Retinal pigment epithelial cell (primary cell): ENCODE measurements around the gene RTN4IP1.

Experiments used
- DNase-seq: peaks from one replicate; pipeline ENCODE4 v3.0.0-alpha.2; 2010; ENCODE audit warnings: low read depth
- H3K4me3 ChIP-seq: 2 replicates; pipeline ENCODE4 v1.5.1; 2011; ENCODE audit warnings: mild to moderate bottlenecking, low read length, control low read depth, moderate library complexity
- TF ChIP-seq, protein P1 (sequence below): conservative IDR thresholded peaks from 2 replicates; pipeline ENCODE4 v1.5.1; 2011; ENCODE audit warnings: low read depth, low read length, control low read depth, inconsistent platforms

Gene RTN4IP1

DNA sequence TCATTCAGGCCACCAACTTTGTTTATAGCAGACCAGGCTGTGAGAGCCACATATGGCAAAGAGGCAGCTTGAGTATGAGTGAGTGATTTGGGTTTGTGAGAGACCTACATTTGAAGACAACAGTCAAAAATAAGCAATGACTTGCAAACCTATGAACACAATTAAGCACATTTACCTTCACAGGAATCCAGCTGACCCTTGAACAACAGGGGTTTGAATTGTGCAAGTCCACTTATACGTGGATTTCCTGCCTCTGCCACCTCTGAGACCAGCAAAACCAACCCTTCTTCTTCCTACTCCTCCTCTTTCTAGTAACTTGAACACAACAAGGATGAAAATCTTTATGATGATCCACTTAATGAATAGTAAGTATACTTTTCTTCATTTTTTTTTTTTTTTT, 10.1 kb downstream of the RTN4IP1 start:
- H3K4me3 ChIP-seq = no peak overlapping the region
- DNase-seq = no peak
- TF ChIP-seq, protein P1, sequence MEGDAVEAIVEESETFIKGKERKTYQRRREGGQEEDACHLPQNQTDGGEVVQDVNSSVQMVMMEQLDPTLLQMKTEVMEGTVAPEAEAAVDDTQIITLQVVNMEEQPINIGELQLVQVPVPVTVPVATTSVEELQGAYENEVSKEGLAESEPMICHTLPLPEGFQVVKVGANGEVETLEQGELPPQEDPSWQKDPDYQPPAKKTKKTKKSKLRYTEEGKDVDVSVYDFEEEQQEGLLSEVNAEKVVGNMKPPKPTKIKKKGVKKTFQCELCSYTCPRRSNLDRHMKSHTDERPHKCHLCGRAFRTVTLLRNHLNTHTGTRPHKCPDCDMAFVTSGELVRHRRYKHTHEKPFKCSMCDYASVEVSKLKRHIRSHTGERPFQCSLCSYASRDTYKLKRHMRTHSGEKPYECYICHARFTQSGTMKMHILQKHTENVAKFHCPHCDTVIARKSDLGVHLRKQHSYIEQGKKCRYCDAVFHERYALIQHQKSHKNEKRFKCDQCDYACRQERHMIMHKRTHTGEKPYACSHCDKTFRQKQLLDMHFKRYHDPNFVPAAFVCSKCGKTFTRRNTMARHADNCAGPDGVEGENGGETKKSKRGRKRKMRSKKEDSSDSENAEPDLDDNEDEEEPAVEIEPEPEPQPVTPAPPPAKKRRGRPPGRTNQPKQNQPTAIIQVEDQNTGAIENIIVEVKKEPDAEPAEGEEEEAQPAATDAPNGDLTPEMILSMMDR = no peak

DNA sequence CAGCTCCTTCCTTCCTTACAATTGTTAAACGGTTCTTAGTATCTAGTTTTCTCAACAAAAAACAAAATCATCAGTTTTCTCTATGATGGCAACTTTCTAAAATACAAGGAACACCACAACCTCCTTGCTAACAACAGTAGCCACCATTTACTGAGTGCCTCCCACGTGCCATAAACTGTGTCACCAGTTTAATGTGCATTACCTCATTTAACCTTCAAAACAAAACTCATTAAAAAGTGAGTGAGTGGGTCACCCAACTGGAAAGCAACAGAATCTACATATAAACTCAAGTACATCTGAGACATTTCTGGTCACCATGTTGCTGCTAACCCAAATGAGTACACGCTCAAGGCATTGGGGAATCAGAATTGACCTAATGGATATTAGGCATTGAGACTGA, 11.0 kb downstream of the RTN4IP1 start:
- no peak for DNase-seq
- no peak overlapping the region for H3K4me3 ChIP-seq

DNA sequence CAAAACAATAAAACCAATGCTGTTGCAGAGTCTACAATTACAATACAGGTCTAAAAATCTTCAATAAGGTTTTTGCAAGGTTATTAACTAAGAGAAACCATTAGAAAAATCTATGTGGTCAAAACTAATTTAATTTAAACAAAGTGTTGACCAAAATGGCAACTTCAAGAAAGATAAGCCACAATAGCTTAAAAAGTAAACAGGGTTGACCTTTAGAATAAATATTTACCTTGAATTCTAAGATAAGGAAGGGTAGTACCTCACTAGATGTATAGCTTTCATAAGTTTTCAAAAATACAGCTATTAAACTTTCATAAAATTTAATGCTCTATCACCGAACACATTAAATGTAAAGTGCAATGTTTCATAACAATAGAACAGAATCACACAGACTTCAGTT, 11.4 kb downstream of the RTN4IP1 start:
- no peak overlapping the region for H3K4me3 ChIP-seq

More for the DNA sequence above, 11.0 kb downstream of the RTN4IP1 start:
- TF ChIP-seq, protein P1 = no peak

DNA sequence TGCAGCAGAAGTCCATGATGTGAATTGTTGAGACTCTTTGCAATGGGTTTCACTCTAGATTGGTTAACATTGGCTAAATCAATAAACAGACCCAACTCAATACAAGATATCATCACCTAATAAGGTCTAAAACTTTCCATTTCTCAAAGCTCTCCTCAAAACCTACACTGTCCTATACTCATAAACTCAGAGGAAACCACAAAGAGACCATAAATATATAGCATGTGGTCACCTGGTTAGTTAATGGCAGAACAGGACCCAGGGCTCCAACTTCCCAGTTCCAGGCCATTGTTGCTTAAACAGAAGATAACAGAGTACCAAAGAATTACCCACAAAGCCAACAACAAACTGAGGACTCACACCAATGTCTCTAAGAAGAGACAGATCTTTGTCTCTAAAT, 12.0 kb downstream of the RTN4IP1 start:
- no peak for DNase-seq
- TF ChIP-seq, protein P1 = no peak
- H3K4me3 ChIP-seq = no peak overlapping the region

More for the DNA sequence above, 11.4 kb downstream of the RTN4IP1 start:
- TF ChIP-seq, protein P1 = no peak
- DNase-seq = no peak

DNA sequence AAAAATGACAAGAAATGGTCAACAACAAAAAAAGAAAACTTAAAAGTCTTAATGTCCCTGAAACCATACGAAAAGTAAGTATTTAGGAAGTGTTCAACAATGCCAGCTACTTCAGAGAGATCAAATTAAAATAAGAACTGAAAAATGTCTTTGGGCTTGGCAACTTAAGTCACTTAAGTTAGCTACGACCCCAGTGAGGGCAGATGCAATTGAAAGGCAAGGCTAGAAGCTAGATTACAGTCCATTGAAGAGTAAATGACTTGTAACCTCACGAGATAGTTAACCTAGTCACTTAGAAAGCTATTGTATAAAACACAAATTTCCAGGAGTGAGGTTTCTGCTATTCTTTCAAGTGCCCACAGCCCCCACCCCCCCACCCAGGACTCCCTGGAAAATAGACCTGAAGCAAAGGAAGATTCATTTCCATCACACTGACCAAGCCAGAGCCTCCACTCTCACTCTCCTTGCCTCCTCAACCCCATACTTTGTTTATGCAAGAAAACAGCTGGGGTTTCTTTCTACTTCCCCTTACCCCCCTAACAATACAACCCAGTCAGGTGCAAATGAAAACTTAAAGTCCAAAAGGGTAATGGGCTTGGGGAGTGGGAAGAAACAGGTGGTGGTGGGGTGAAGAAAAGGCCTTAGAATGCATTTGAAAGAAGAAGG, 14.6 kb downstream of the RTN4IP1 start:
- TF ChIP-seq, protein P1 = no peak
- H3K4me3 ChIP-seq = no peak overlapping the region
- DNase-seq = no peak

DNA sequence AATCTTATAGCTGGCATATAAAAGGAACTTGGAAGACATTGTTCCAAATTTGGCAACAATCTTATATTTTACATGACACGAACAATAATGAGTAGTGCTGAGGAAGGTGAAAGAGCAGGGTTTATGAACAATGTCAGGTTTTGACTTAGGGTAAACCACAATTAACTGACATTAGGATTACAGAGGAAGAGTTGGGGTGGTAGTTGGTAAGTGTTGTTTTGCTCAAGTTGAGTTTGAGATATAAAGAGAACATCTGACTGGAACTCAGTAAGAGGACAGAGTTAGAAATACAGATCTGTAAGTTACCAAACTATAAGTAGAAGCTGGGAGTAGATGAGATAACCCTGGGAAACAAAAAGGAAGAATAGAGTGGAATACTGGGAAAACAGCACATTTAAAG, 15.1 kb downstream of the RTN4IP1 start:
- no peak overlapping the region for H3K4me3 ChIP-seq
- TF ChIP-seq, protein P1 = no peak
- no peak for DNase-seq

DNA sequence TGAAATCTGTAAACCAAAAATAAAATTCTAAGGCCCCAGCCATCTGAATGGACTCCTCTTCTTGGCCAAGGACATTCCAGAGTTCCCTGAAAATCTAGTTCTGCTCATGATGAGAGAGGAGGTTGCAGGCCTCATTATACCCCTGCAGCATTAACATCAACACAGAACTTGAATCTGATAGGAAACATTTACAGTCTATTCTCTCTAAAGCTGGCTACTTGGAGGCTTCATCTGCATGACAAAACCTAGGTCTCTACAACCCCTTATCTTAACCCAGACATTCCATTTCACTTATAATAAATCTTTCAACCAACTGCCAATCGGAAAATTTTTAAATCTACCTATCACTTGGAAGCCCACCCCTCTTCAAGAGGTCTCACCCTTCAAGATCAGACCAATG, 15.7 kb downstream of the RTN4IP1 start:
- no peak overlapping the region for H3K4me3 ChIP-seq
- no peak for DNase-seq
- TF ChIP-seq, protein P1 = no peak
